ENCODE measurements around the gene PPP1R13L. TPM values are rescaled to one million over a fixed set of nuclear protein-coding genes. Genes with fewer than 3 reads are reported as not detected.

The PPP1R13L gene
- total RNA-seq, 4 donors from 2014 or later = 10.0 to 27.9 (median 17.1) TPM

GRCh38 chr19:45448887-45449299, 44.0 kb upstream of the PPP1R13L start:
- TF ChIP-seq POLR2A (IDR thresholded peaks at IDR 0.05) (no peak), EP300 (IDR thresholded peaks at IDR 0.05) (no peak), CTCF (IDR thresholded peaks at IDR 0.05) (no peak)

GRCh38 chr19:45448425-45448756, 43.5 kb upstream of the PPP1R13L start:
- WGBS, 2 donors = 87 to 91% methylated on average over 3 of the region's 3 CpGs
- TF ChIP-seq CTCF (IDR thresholded peaks at IDR 0.05) (no peak), EP300 (IDR thresholded peaks at IDR 0.05) (no peak), POLR2A (IDR thresholded peaks at IDR 0.05) (no peak)
- no peak overlapping the region for H3K4me3 ChIP-seq
- no peak for DNase-seq (ENCODE audit: low spot score in 2 of 2)
- H3K4me1 ChIP-seq = peaks cover 0 to 49% (median 20%) of the 10 kb centered on the region in 4 donors
- H3K27ac ChIP-seq = no peak overlapping the region
- no peaks in the 10 kb centered on the region for H3K36me3 ChIP-seq
- no peaks in the 10 kb centered on the region for H3K27me3 ChIP-seq
- no peaks in the 10 kb centered on the region for H3K9me3 ChIP-seq

More at GRCh38 chr19:45448887-45449299, 44.0 kb upstream of the PPP1R13L start:
- H3K4me3 ChIP-seq = no peak overlapping the region
- H3K27me3 ChIP-seq = no peaks in the 10 kb centered on the region
- peaks cover 0 to 47% (median 20%) of the 10 kb centered on the region in 4 donors for H3K4me1 ChIP-seq
- no peaks in the 10 kb centered on the region for H3K36me3 ChIP-seq
- H3K27ac ChIP-seq = peak overlapping the region in 1 of 4 donors; percentile 5
- no peak for DNase-seq (ENCODE audit: low spot score in 2 of 2)
- H3K9me3 ChIP-seq = no peaks in the 10 kb centered on the region
- WGBS, 2 donors = 60 to 64% methylated on average over 7 of the region's 7 CpGs

- WGBS, 2 donors = 61 to 77% methylated on average over 7 of the region's 7 CpGs
- H3K9me3 ChIP-seq = no peaks in the 10 kb centered on the region
- DNase-seq (ENCODE audit: low spot score in 2 of 2) = no peak
- H3K27me3 ChIP-seq = no peaks in the 10 kb centered on the region
- no peaks in the 10 kb centered on the region for H3K36me3 ChIP-seq
- H3K27ac ChIP-seq = peak overlapping the region in 1 of 4 donors; percentile 45
- no peak for TF ChIP-seq POLR2A (IDR thresholded peaks at IDR 0.05)
- TF ChIP-seq CTCF (IDR thresholded peaks at IDR 0.05) = no peak
- no peak for TF ChIP-seq EP300 (IDR thresholded peaks at IDR 0.05)
- peaks cover 0 to 59% (median 24%) of the 10 kb centered on the region in 4 donors for H3K4me1 ChIP-seq
- H3K4me3 ChIP-seq = no peak overlapping the region
Measured at GRCh38 chr19:45446944-45447343, 42.1 kb upstream of the PPP1R13L start.

GRCh38 chr19:45446295-45446694, 41.4 kb upstream of the PPP1R13L start:
- TF ChIP-seq CTCF (IDR thresholded peaks at IDR 0.05) = peak in 2 of 5 experiments; percentile 11 to 28
- no peak for TF ChIP-seq POLR2A (IDR thresholded peaks at IDR 0.05)
- Histone ChIP-seq H3K4me3 (no peak overlapping the region), H3K4me1 (peaks cover 0 to 55% (median 22%) of the 10 kb centered on the region in 4 donors), H3K27me3 (no peaks in the 10 kb centered on the region), H3K27ac (peak overlapping the region in 1 of 4 donors; percentile 45), H3K36me3 (no peaks in the 10 kb centered on the region), H3K9me3 (no peaks in the 10 kb centered on the region)
- no peak for DNase-seq (ENCODE audit: low spot score in 2 of 2)
- WGBS, 2 donors = 77 to 87% methylated on average over 6 of the region's 6 CpGs

DNA sequence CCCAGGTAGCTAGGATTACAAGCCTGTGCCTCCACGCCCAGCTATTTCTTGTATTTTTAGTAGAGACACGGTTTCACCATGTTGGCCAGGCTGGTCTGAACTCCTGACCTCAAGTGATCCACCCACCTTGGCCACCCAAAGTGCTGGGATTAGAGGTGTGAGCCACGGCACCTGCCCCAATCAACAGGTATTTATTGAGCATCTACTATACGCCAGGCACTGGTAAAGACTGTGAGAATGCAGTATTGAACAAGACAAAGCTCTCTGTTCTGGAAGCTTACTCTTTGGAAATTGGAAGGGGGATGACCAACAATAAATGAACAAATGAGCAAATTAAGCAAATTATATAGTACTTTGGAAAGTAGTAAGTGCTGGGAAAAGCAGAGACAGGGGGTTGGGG, 40.3 kb upstream of the PPP1R13L start:
- Histone ChIP-seq H3K4me1 (peaks cover 0 to 57% (median 17%) of the 10 kb centered on the region in 4 donors), H3K4me3 (no peak overlapping the region), H3K36me3 (no peaks in the 10 kb centered on the region), H3K9me3 (no peaks in the 10 kb centered on the region), H3K27me3 (no peaks in the 10 kb centered on the region), H3K27ac (peak overlapping the region; percentile 94 to 98 (median 96))
- 87 to 89% methylated on average over 4 of the region's 4 CpGs for WGBS, 2 donors
- no peak for DNase-seq (ENCODE audit: low spot score in 2 of 2)
- TF ChIP-seq CTCF (IDR thresholded peaks at IDR 0.05) = no peak
